SU-DHL-6 (cell line): ENCODE measurements around the gene SLC10A1.

ENCODE experiments used
- H2AFZ ChIP-seq: fragments of 200-600 bp; sonication (generic); 2 replicates; pipeline ENCODE4 v1.6.1; 2014; ENCODE audit warnings: low read depth, mild to moderate bottlenecking, moderate library complexity, mixed read lengths, antibody characterized with exemption, low read length; ENCODE audit not compliant: severe bottlenecking
- H3F3A ChIP-seq: fragments of 200-600 bp; shearing (Covaris generic); 2 replicates; pipeline ENCODE4 v1.6.0; 2016; ENCODE audit warnings: antibody characterized with exemption, mild to moderate bottlenecking; ENCODE audit not compliant: insufficient read depth
- H3K27ac ChIP-seq: fragments of 200-600 bp; sonication (generic); 2 replicates; pipeline ENCODE4 v1.5.1; 2016; ENCODE audit warnings: low read depth, mild to moderate bottlenecking, low read length, moderate library complexity, mixed read lengths
- H3K27me3 ChIP-seq: fragments of 200-600 bp; sonication (generic), shearing (Covaris generic); 2 replicates; pipeline ENCODE4 v1.6.0; 2014; ENCODE audit warnings: mild to moderate bottlenecking, low read length
- H3K36me3 ChIP-seq: fragments of 200-600 bp; sonication (generic); 2 replicates; pipeline ENCODE4 v1.6.1; 2014; ENCODE audit warnings: mild to moderate bottlenecking, low read length, mixed read lengths
- H3K4me2 ChIP-seq: fragments of 300-600, 200-600 bp; shearing (Covaris generic), sonication (generic); 2 replicates; pipeline ENCODE4 v1.6.0; 2014; ENCODE audit warnings: low read length, low read depth, mild to moderate bottlenecking; ENCODE audit not compliant: poor library complexity, severe bottlenecking
- H3K4me3 ChIP-seq: fragments of 200-600 bp; sonication (generic); 2 replicates; pipeline ENCODE4 v1.5.1; 2014; ENCODE audit warnings: antibody characterized with exemption, low read length, mild to moderate bottlenecking, mixed read lengths; ENCODE audit not compliant: insufficient read depth, poor library complexity, severe bottlenecking
- H3K79me2 ChIP-seq: fragments of 200-600 bp; sonication (generic); 2 replicates; pipeline ENCODE4 v1.6.1; 2014; ENCODE audit warnings: mild to moderate bottlenecking, low read length, moderate library complexity; ENCODE audit not compliant: insufficient read depth
- H3K9ac ChIP-seq: fragments of 200-600 bp; sonication (generic); 2 replicates; pipeline ENCODE4 v1.7.0; 2014; ENCODE audit warnings: mild to moderate bottlenecking, low read length
- H3K9me2 ChIP-seq: fragments of 200-600 bp; sonication (generic); replicated peaks from 2 replicates; pipeline ENCODE4 v1.6.1; 2014; ENCODE audit warnings: low read length; ENCODE audit not compliant: insufficient read depth
- H3K9me3 ChIP-seq: fragments of 200-600 bp; sonication (generic); 2 replicates; pipeline ENCODE4 v1.6.1; 2014; ENCODE audit warnings: low read length, mixed read lengths; ENCODE audit not compliant: insufficient read depth
- H4K20me1 ChIP-seq: fragments of 200-600 bp; sonication (generic); 2 replicates; pipeline ENCODE4 v1.6.1; 2014; ENCODE audit warnings: low read depth, mild to moderate bottlenecking, antibody characterized with exemption, low read length, moderate library complexity, mixed read lengths
- CTCF ChIP-seq: fragments of 200-600 bp; sonication (generic); IDR thresholded peaks from one replicate; pipeline ENCODE4 v1.5.1; 2017; ENCODE audit warnings: antibody characterized with exemption, mild to moderate bottlenecking, low read length, moderate library complexity; ENCODE audit not compliant: insufficient read depth, poor library complexity, severe bottlenecking
- EZH2phosphoT487 ChIP-seq: fragments of 200-600 bp; sonication (generic), shearing (Covaris generic); conservative IDR thresholded peaks from 2 replicates; pipeline ENCODE4 v1.6.1; 2018; ENCODE audit warnings: mild to moderate bottlenecking, antibody characterized with exemption, low read length, moderate library complexity, mixed read lengths

The SLC10A1 gene

GRCh38 chr14:69838881-69839416 is 41.9 kb upstream of the SLC10A1 start:
- Histone ChIP-seq H3F3A (no peaks in the 10 kb centered on the region), H3K27ac (no peak overlapping the region), H3K36me3 (no peaks in the 10 kb centered on the region), H4K20me1 (no peaks in the 10 kb centered on the region), H3K79me2 (no peaks in the 10 kb centered on the region), H3K9me3 (no peaks in the 10 kb centered on the region), H3K27me3 (no peaks in the 10 kb centered on the region), H3K4me2 (no peak overlapping the region), H3K9ac (no peak overlapping the region), H3K9me2 (no peaks in the 10 kb centered on the region), H3K4me3 (no peak overlapping the region), H2AFZ (no peak overlapping the region)
- TF ChIP-seq EZH2phosphoT487 (no peak), CTCF (no peak)

- TF ChIP-seq CTCF (no peak), EZH2phosphoT487 (no peak)
- H3K9ac ChIP-seq = no peak overlapping the region
Observed at GRCh38 chr14:69828879-69829278, 31.8 kb upstream of the SLC10A1 start.

GRCh38 chr14:69828354-69828753 is 31.3 kb upstream of the SLC10A1 start:
- TF ChIP-seq EZH2phosphoT487 (no peak), CTCF (no peak)
- H2AFZ ChIP-seq = no peak overlapping the region
- H3K4me3 ChIP-seq = no peak overlapping the region

More at GRCh38 chr14:69828879-69829278, 31.8 kb upstream of the SLC10A1 start:
- Histone ChIP-seq H3K4me3 (no peak overlapping the region), H2AFZ (no peak overlapping the region), H3K9me3 (no peaks in the 10 kb centered on the region), H3F3A (no peaks in the 10 kb centered on the region), H3K36me3 (no peaks in the 10 kb centered on the region), H4K20me1 (no peaks in the 10 kb centered on the region), H3K9me2 (no peaks in the 10 kb centered on the region), H3K27ac (no peak overlapping the region), H3K27me3 (no peaks in the 10 kb centered on the region), H3K4me2 (no peak overlapping the region), H3K79me2 (no peaks in the 10 kb centered on the region)

GRCh38 chr14:69827560-69827959 is 30.5 kb upstream of the SLC10A1 start:
- H2AFZ ChIP-seq = no peak overlapping the region
- no peak overlapping the region for H3K27ac ChIP-seq
- no peaks in the 10 kb centered on the region for H3K79me2 ChIP-seq
- H3K9me3 ChIP-seq = no peaks in the 10 kb centered on the region
- no peak overlapping the region for H3K9ac ChIP-seq
- no peak overlapping the region for H3K4me3 ChIP-seq
- H3K9me2 ChIP-seq = no peaks in the 10 kb centered on the region
- no peaks in the 10 kb centered on the region for H3K27me3 ChIP-seq
- no peak overlapping the region for H3K4me2 ChIP-seq
- no peaks in the 10 kb centered on the region for H3F3A ChIP-seq
- H4K20me1 ChIP-seq = no peaks in the 10 kb centered on the region
- TF ChIP-seq CTCF (no peak), EZH2phosphoT487 (no peak)
- no peaks in the 10 kb centered on the region for H3K36me3 ChIP-seq

More at GRCh38 chr14:69828354-69828753, 31.3 kb upstream of the SLC10A1 start:
- Histone ChIP-seq H3K9ac (no peak overlapping the region), H3K27ac (no peak overlapping the region), H3K27me3 (no peaks in the 10 kb centered on the region), H4K20me1 (no peaks in the 10 kb centered on the region), H3K36me3 (no peaks in the 10 kb centered on the region), H3K4me2 (no peak overlapping the region), H3K79me2 (no peaks in the 10 kb centered on the region), H3F3A (no peaks in the 10 kb centered on the region), H3K9me3 (no peaks in the 10 kb centered on the region), H3K9me2 (no peaks in the 10 kb centered on the region)
